Measurements from ENCODE around the gene NPFF. TPM values are rescaled to one million over a fixed set of nuclear protein-coding genes. Genes with fewer than 3 reads are reported as not detected.

NPFF gene
- total and polyA plus RNA-seq, 10 of the 15 experiments (the other 5 are each of a cell fraction or from before 2014, with no cell fraction given): 0.21 to 0.69 (median 0.23) TPM; not detected in 7

GRCh38 chr12:53538209-53538689, 31.0 kb upstream of the NPFF start (continued):
- TF ChIP-seq CUX1 (IDR thresholded peaks at IDR 0.05; ENCODE audit: insufficient replicate concordance, low read depth, low read length) (no peak), YBX1 (IDR thresholded peaks at IDR 0.05) (no peak), ZBTB11 (CRISPR knock-in tag; IDR thresholded peaks at IDR 0.05) (no peak), E4F1 (IDR thresholded peaks at IDR 0.05; ENCODE audit: borderline replicate concordance, partially characterized antibody) (no peak), SKIL (IDR thresholded peaks at IDR 0.05; ENCODE audit: low read depth, poor library complexity, severe bottlenecking) (no peak), STAT1 (conservative IDR thresholded peaks at IDR 0.05) (no peak), BMI1 (IDR thresholded peaks at IDR 0.05; ENCODE audit: borderline replicate concordance) (no peak), PRDM15 (CRISPR knock-in tag; IDR thresholded peaks at IDR 0.05) (no peak), FOS (IDR thresholded peaks at IDR 0.05; ENCODE audit: borderline replicate concordance, extremely low read depth, insufficient read length) (no peak)

Data from GM12878 (cell line).